Measurements from ENCODE around the gene PSMC2. TPM values are rescaled to one million over a fixed set of nuclear protein-coding genes. Genes with fewer than 3 reads are reported as not detected.
A peak's percentile ranks its signal among the peaks of the same experiment; 100 is the strongest.

PSMC2 gene
- 100 to 1,000 TPM in 2 of 4 donors, 10 to 100 TPM in 2; 84.3 to 106 (median 97.3) TPM for total RNA-seq

GRCh38 chr7:103347507-103348267 is at the start of gene PSMC2:
Gene PSMC2, plus strand, starts transcription at chr7:103347643. Its CDS starts 69 bp downstream, at chr7:103347712.
- TF ChIP-seq, protein P1, sequence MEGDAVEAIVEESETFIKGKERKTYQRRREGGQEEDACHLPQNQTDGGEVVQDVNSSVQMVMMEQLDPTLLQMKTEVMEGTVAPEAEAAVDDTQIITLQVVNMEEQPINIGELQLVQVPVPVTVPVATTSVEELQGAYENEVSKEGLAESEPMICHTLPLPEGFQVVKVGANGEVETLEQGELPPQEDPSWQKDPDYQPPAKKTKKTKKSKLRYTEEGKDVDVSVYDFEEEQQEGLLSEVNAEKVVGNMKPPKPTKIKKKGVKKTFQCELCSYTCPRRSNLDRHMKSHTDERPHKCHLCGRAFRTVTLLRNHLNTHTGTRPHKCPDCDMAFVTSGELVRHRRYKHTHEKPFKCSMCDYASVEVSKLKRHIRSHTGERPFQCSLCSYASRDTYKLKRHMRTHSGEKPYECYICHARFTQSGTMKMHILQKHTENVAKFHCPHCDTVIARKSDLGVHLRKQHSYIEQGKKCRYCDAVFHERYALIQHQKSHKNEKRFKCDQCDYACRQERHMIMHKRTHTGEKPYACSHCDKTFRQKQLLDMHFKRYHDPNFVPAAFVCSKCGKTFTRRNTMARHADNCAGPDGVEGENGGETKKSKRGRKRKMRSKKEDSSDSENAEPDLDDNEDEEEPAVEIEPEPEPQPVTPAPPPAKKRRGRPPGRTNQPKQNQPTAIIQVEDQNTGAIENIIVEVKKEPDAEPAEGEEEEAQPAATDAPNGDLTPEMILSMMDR (IDR thresholded peaks at IDR 0.05): no peak
- ATAC-seq (ENCODE audit: low FRiP score) (peak; percentile 84), DNase-seq (ENCODE audit: low spot score) (peak; percentile 60)

DNA sequence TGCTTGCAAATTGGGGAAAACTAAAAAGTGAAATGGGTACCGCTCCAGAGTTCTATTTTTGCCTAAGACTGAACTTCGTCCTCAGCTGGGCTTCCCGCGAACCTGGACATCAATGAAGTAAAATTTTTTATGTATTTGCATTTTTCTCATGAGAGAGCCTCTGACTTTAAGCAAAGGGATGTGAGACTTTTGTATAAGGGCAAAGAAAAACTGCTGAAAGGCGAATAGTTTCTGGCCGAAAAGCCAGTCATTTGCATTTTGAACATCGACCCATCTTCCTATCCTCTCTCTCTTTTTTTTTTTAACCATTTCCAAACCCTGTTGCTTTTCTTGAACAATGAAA is 49.6 kb upstream of the PSMC2 start:
- TF ChIP-seq, protein P1 (IDR thresholded peaks at IDR 0.05): no peak
- no peak for DNase-seq (ENCODE audit: low spot score)
- no peak for ATAC-seq (ENCODE audit: low FRiP score)

- ATAC-seq (ENCODE audit: low FRiP score) (no peak), DNase-seq (ENCODE audit: low spot score) (no peak)
- TF ChIP-seq, protein P1 (IDR thresholded peaks at IDR 0.05): no peak
These were observed 47.8 kb upstream of the PSMC2 start for GRCh38 chr7:103299660-103300059.

- ATAC-seq (ENCODE audit: low FRiP score): no peak
- DNase-seq (ENCODE audit: low spot score): no peak
- TF ChIP-seq, protein P1 (IDR thresholded peaks at IDR 0.05): no peak
These were observed 46.0 kb upstream of the PSMC2 start for GRCh38 chr7:103301441-103301840.

GRCh38 chr7:103307503-103308231 is 39.8 kb upstream of the PSMC2 start:
- DNase-seq (ENCODE audit: low spot score) (no peak), ATAC-seq (ENCODE audit: low FRiP score) (no peak)
- TF ChIP-seq, protein P1 (IDR thresholded peaks at IDR 0.05): no peak

DNA sequence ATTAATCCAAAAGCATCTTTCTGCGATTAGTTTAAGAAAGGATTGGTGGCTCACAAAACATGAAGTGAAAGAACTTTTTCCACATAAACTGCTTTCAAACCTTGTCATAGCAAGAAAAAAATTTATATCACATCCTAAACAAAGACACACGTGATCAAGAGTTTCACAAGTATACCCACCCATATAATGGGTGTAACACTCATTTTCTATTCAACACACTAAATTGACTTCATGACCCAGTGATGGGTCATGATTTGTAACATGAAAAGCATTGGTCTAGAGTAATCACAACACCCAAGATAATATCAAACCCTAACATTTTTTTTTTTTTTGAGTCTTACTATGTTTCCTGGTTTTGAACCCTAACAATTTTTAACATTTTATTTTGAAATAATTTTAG is 32.6 kb upstream of the PSMC2 start:
- TF ChIP-seq, protein P1 (IDR thresholded peaks at IDR 0.05): no peak

More for the DNA sequence above, 32.6 kb upstream of the PSMC2 start:
- ATAC-seq (ENCODE audit: low FRiP score) (no peak), DNase-seq (ENCODE audit: low spot score) (no peak)

Data from omental fat pad (tissue), 4 donors.